ENCODE results near the gene OSGIN1. TPM values are rescaled to one million over a fixed set of nuclear protein-coding genes. Genes with fewer than 3 reads are reported as not detected.

Gene OSGIN1
- total RNA-seq, 1 experiment from 2014 or later = 21.8 TPM

DNA sequence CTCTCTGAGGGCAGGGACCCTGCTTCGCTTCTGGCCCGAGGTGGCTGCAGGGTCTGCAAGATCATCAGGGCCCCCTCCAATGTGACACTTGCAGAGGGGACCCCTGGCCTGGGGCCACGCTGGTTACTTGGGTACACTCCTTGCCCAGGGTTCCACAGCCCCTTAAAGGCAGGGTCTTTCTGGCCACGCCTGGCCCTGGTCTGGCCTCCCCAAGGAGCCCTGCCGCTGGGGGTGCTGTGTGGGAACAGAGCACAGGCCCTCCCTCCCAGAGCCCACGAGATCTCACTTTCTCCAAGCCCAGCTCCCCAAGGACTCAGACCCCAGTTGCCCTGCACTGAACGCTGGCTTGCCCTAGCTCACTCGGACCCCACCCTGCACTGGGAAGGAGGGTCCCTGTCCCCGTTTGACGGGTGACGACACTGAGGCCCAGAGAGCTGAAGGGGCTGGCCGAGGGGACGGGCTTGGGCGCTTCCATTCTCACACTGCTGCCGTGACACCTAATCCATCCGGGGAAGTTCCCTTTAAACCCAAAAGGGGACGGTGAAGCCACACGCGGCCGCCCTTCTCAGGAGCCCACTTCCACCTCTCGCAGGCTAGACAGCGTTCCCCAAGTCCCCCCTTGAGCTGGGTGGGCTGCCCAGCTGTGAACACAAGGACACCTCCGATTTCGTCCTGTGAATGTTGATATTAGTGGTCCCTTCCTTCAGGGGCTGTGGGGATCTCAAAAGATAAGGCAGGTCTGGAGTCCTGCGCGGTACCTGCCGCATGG is 26.9 kb upstream of the OSGIN1 start:
- TF ChIP-seq, protein P1, sequence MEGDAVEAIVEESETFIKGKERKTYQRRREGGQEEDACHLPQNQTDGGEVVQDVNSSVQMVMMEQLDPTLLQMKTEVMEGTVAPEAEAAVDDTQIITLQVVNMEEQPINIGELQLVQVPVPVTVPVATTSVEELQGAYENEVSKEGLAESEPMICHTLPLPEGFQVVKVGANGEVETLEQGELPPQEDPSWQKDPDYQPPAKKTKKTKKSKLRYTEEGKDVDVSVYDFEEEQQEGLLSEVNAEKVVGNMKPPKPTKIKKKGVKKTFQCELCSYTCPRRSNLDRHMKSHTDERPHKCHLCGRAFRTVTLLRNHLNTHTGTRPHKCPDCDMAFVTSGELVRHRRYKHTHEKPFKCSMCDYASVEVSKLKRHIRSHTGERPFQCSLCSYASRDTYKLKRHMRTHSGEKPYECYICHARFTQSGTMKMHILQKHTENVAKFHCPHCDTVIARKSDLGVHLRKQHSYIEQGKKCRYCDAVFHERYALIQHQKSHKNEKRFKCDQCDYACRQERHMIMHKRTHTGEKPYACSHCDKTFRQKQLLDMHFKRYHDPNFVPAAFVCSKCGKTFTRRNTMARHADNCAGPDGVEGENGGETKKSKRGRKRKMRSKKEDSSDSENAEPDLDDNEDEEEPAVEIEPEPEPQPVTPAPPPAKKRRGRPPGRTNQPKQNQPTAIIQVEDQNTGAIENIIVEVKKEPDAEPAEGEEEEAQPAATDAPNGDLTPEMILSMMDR (IDR thresholded peaks at IDR 0.05; ENCODE audit: insufficient read depth in 1 of 2, low read depth in 1 of 2, low read length in 1 of 2, severe bottlenecking in 1 of 2, unreplicated experiment in 1 of 2) = no peak
- Mint-ChIP-seq H3K9me3 (ENCODE audit: unreplicated experiment) (no peaks in the 10 kb centered on the region), H3K4me3 (ENCODE audit: unreplicated experiment) (peak overlapping the region; percentile 79), H3K36me3 (ENCODE audit: insufficient read depth, unreplicated experiment) (peaks cover 9% of the 10 kb centered on the region), H3K27ac (ENCODE audit: unreplicated experiment) (peak overlapping the region; percentile 95), H3K27me3 (ENCODE audit: insufficient read depth, unreplicated experiment) (no peaks in the 10 kb centered on the region), H3K4me1 (ENCODE audit: low read depth, unreplicated experiment) (peaks cover 26% of the 10 kb centered on the region)
- Histone ChIP-seq H3K4me1 (peaks cover 36% of the 10 kb centered on the region), H3K9me3 (no peaks in the 10 kb centered on the region), H3K27me3 (replicated peaks; ENCODE audit: control insufficient read depth, insufficient read depth, low read length) (no peaks in the 10 kb centered on the region), H3K36me3 (ENCODE audit: control insufficient read depth, insufficient read depth, low read length) (no peaks in the 10 kb centered on the region), H3K4me3 (ENCODE audit: low read depth, low read length) (no peak overlapping the region)
- POLR2A ChIA-PET = interaction anchor here (0.5 to 4.2 kb wide), 4 partner anchors 25 to 240 kb away, joined by 3 to 31 read pairs (median 4); partner anchors contain the start of gene OSGIN1
- DNase-seq = peak in 1 of 2 experiments; percentile 36
- CTCF ChIA-PET = interaction anchor here (0.9 to 2.6 kb wide), 6 partner anchors 15 to 140 kb away, joined by 3 to 44 read pairs (median 5); partner anchors contain the start of gene OSGIN1
- intact Hi-C loops (cut with micrococcal nuclease; ENCODE audit: unreplicated experiment) = loop anchor here (1.0 kb wide), 5 partner anchors 17 to 139 kb away; partner anchors contain the start of genes MLYCD and OSGIN1
- BruUV-seq (replicated peaks) = no TSS peak

DNA sequence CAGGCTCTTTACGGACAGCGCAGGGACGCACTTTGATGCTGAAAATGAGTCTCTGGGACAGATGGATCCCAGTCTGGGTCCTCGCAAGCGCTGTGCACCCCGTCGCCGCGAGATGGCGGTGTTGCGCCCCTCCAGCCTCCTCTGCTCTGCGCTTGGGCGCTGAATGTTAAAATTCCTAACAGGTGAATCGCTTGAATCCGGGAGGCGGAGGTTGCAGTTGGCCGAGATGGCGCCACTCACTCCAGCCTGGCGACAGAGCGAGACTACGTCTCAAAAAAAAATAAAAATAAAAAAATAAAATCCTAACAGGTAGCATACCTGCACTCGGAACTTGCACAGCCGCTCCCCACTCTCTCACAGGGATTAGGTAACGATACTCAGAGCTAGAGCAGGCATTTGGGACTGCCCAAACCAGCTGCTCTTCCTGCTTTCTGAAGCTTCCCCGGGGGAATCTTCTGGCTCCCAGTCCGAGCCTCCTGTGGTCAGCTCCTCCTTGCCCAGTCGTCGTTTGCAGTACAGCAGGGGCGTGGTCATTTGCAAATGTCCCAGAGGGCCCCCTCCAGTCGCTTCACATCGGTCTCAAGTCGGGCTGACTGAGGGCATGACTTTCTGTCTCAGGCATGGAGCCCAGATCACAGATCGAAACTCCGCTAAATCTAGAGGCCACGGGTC is 26.2 kb upstream of the OSGIN1 start:
- Histone ChIP-seq H3K36me3 (ENCODE audit: control insufficient read depth, insufficient read depth, low read length) (no peaks in the 10 kb centered on the region), H3K4me1 (peaks cover 36% of the 10 kb centered on the region), H3K4me3 (ENCODE audit: low read depth, low read length) (peak overlapping the region; percentile 43), H3K27me3 (replicated peaks; ENCODE audit: control insufficient read depth, insufficient read depth, low read length) (no peaks in the 10 kb centered on the region), H3K9me3 (no peaks in the 10 kb centered on the region)
- TF ChIP-seq, protein P1 (IDR thresholded peaks at IDR 0.05; ENCODE audit: insufficient read depth in 1 of 2, low read depth in 1 of 2, low read length in 1 of 2, severe bottlenecking in 1 of 2, unreplicated experiment in 1 of 2) = peak; percentile 94 to 98
- POLR2A ChIA-PET = interaction anchor here (0.5 to 4.2 kb wide), 5 partner anchors 24 to 745 kb away, joined by 3 to 31 read pairs (median 6); partner anchors contain the start of gene OSGIN1
- peak overlapping the region; percentile 79 for H3K4me3 Mint-ChIP-seq (ENCODE audit: unreplicated experiment)
- H3K27me3 Mint-ChIP-seq (ENCODE audit: insufficient read depth, unreplicated experiment) = no peaks in the 10 kb centered on the region
- TSS peak; percentile 98 for BruUV-seq (replicated peaks)
- peaks cover 14% of the 10 kb centered on the region for H3K36me3 Mint-ChIP-seq (ENCODE audit: insufficient read depth, unreplicated experiment)
- CTCF ChIA-PET = interaction anchor here (0.6 to 2.6 kb wide), 8 partner anchors 23 to 159 kb away, joined by 3 to 44 read pairs (median 4); partner anchors contain the start of genes HSBP1 and OSGIN1
- intact Hi-C loops (cut with micrococcal nuclease; ENCODE audit: unreplicated experiment) = loop anchor here (1.0 kb wide), 6 partner anchors 16 to 138 kb away; partner anchors contain the start of genes MLYCD and OSGIN1
- DNase-seq = peak; percentile 90 to 95
- H3K4me1 Mint-ChIP-seq (ENCODE audit: low read depth, unreplicated experiment) = peaks cover 26% of the 10 kb centered on the region
- H3K27ac Mint-ChIP-seq (ENCODE audit: unreplicated experiment) = peak overlapping the region; percentile 95
- no peaks in the 10 kb centered on the region for H3K9me3 Mint-ChIP-seq (ENCODE audit: unreplicated experiment)
